DOHH2 (cell line): ENCODE results near the gene SLIT1.

Source experiments
- EZH2phosphoT487 ChIP-seq: fragments of 200-600 bp; sonication (generic); IDR thresholded peaks from 2 replicates; pipeline ENCODE4 v1.6.1; 2017; ENCODE audit warnings: borderline replicate concordance, mild to moderate bottlenecking, antibody characterized with exemption, low read length, moderate library complexity, mixed read lengths
- TF ChIP-seq, protein P1 (sequence below): fragments of 200-600 bp; sonication (generic); IDR thresholded peaks from one replicate; pipeline ENCODE4 v1.5.1; 2014; ENCODE audit warnings: antibody characterized with exemption, mild to moderate bottlenecking, low read depth, low read length; ENCODE audit not compliant: poor library complexity, severe bottlenecking

DNA sequence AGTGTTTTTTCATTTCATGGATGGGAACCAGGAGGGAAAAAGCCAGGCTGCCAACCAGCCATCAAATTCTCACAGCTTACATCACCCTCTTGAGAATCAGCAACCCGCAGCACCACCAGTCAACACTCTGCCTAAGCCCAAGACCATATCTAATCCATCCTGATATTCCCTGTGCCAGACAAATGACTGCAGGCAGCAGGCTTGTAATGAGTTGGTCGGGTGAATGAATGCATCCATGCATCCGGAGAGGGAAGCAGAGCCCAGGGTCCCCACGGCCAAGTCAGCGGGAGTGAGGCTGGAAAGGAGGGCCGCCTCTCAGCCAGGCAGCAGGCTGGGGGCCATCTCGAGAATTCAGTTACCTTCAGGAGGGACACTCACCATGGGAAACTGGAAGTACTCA, 46.9 kb downstream of the SLIT1 start:
- TF ChIP-seq, protein P1, sequence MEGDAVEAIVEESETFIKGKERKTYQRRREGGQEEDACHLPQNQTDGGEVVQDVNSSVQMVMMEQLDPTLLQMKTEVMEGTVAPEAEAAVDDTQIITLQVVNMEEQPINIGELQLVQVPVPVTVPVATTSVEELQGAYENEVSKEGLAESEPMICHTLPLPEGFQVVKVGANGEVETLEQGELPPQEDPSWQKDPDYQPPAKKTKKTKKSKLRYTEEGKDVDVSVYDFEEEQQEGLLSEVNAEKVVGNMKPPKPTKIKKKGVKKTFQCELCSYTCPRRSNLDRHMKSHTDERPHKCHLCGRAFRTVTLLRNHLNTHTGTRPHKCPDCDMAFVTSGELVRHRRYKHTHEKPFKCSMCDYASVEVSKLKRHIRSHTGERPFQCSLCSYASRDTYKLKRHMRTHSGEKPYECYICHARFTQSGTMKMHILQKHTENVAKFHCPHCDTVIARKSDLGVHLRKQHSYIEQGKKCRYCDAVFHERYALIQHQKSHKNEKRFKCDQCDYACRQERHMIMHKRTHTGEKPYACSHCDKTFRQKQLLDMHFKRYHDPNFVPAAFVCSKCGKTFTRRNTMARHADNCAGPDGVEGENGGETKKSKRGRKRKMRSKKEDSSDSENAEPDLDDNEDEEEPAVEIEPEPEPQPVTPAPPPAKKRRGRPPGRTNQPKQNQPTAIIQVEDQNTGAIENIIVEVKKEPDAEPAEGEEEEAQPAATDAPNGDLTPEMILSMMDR = no peak
- TF ChIP-seq EZH2phosphoT487 = no peak
